Neural progenitor cell (in vitro differentiated cells): ENCODE measurements around the gene RPL37. TPM values are rescaled to one million over a fixed set of nuclear protein-coding genes. Genes with fewer than 3 reads are reported as not detected.
"Not testable (repeated sequence)": the region's sequence is repeated elsewhere in the genome, so short reads cannot be mapped to it uniquely, and the experiment has no call there.

ENCODE experiments used
- DNase-seq: peaks from one replicate; pipeline ENCODE4 v3.0.0-alpha.2; 2016; ENCODE audit warnings: low spot score
- H2AFZ ChIP-seq: fragments of 200-600 bp; sonication (generic); replicated peaks from 2 replicates; pipeline ENCODE4 v1.6.1; 2016; ENCODE audit warnings: antibody characterized with exemption
- H3F3A ChIP-seq: fragments of 200-600 bp; sonication (generic); 2 replicates; pipeline ENCODE4 v1.6.1; 2016; ENCODE audit warnings: antibody characterized with exemption, low read depth
- H3K27ac ChIP-seq: fragments of 200-600 bp; sonication (generic); 2 replicates; pipeline ENCODE4 v1.5.1; 2016; ENCODE audit warnings: mild to moderate bottlenecking
- H3K27me3 ChIP-seq: fragments of 200-600 bp; sonication (generic); 2 replicates; pipeline ENCODE4 v1.6.1; 2016; ENCODE audit warnings: mild to moderate bottlenecking, moderate library complexity
- H3K36me3 ChIP-seq: fragments of 200-600 bp; sonication (generic); 2 replicates; pipeline ENCODE4 v1.5.1; 2016
- H3K4me1 ChIP-seq: fragments of 200-600 bp; sonication (generic); 2 replicates; pipeline ENCODE4 v1.6.1; 2016; ENCODE audit warnings: mixed run types
- H3K4me2 ChIP-seq: fragments of 200-600 bp; sonication (generic); 2 replicates; pipeline ENCODE4 v1.6.1; 2016
- H3K4me3 ChIP-seq: fragments of 200-600 bp; sonication (generic); 2 replicates; pipeline ENCODE4 v1.5.1; 2016
- H3K79me2 ChIP-seq: fragments of 200-600 bp; sonication (generic); 2 replicates; pipeline ENCODE4 v1.6.1; 2016; ENCODE audit warnings: low read depth
- H3K9ac ChIP-seq: fragments of 200-600 bp; sonication (generic); 2 replicates; pipeline ENCODE4 v1.6.1; 2016
- H3K9me3 ChIP-seq: fragments of 200-600 bp; sonication (generic); 2 replicates; pipeline ENCODE4 v1.5.1; 2016; ENCODE audit warnings: low read depth
- H4K20me1 ChIP-seq: fragments of 200-600 bp; sonication (generic); 2 replicates; pipeline ENCODE4 v1.6.1; 2016; ENCODE audit warnings: low read depth
- H3K27ac Mint-ChIP-seq: 3 replicates; pipeline ENCODE4 v1.8.0; 2021; ENCODE audit warnings: mixed read lengths
- H3K27me3 Mint-ChIP-seq: 2 replicates; pipeline ENCODE4 v1.8.0; 2022; ENCODE audit warnings: low read depth, mild to moderate bottlenecking, inconsistent platforms, moderate library complexity, mixed read lengths; ENCODE audit not compliant: insufficient read depth
- H3K36me3 Mint-ChIP-seq: 3 replicates; pipeline ENCODE4 v1.8.0; 2021; ENCODE audit warnings: mixed read lengths
- H3K4me1 Mint-ChIP-seq: 3 replicates; pipeline ENCODE4 v1.8.0; 2021; ENCODE audit warnings: mixed read lengths
- H3K4me3 Mint-ChIP-seq: 3 replicates; pipeline ENCODE4 v1.8.0; 2021; ENCODE audit warnings: mild to moderate bottlenecking, moderate library complexity, mixed read lengths
- H3K9me3 Mint-ChIP-seq: 3 replicates; pipeline ENCODE4 v1.8.0; 2020; ENCODE audit warnings: mixed read lengths
- CTCF ChIP-seq: fragments of 200-600 bp; sonication (generic); IDR thresholded peaks from 2 replicates; pipeline ENCODE4 v1.5.1; 2017; ENCODE audit warnings: antibody characterized with exemption, mild to moderate bottlenecking
- EZH2 ChIP-seq: fragments of 200-600 bp; sonication (generic); IDR thresholded peaks from 2 replicates; pipeline ENCODE4 v1.6.1; 2017; ENCODE audit warnings: antibody characterized with exemption, mild to moderate bottlenecking, moderate library complexity
- EZH2phosphoT487 ChIP-seq: fragments of 200-600 bp; sonication (generic); IDR thresholded peaks from 2 replicates; pipeline ENCODE4 v1.6.1; 2017; ENCODE audit warnings: antibody characterized with exemption
- total RNA-seq: library from RNA; depleted of rRNA; stranded (reverse); fragments of >200 nt; gene quantifications from 2 replicates; pipeline ENCODE4 v1.2.3, GENCODE V29; 2015; ENCODE audit warnings: low replicate concordance

Gene RPL37
- 96.9 and 235 TPM in 2 replicates for total RNA-seq

- Mint-ChIP-seq H3K4me1 (peaks cover 38% of the 10 kb centered on the region), H3K9me3 (no peaks in the 10 kb centered on the region), H3K4me3 (peak within 1 kb of the TSS; percentile 100), H3K36me3 (peaks cover 39% of the 10 kb centered on the region), H3K27ac (peak within 1 kb of the TSS; percentile 100), H3K27me3 (peaks cover 4% of the 10 kb centered on the region)
- Histone ChIP-seq H3K27ac (peak within 1 kb of the TSS; percentile 92), H3K79me2 (peaks cover 55% of the 10 kb centered on the region), H3K36me3 (peaks cover 39% of the 10 kb centered on the region), H3K4me1 (peaks cover 23% of the 10 kb centered on the region), H4K20me1 (peaks cover 46% of the 10 kb centered on the region), H3K4me3 (peak within 1 kb of the TSS; percentile 96), H3K4me2 (peak within 1 kb of the TSS; percentile 97), H3K9me3 (no peaks in the 10 kb centered on the region), H3K27me3 (no peaks in the 10 kb centered on the region), H2AFZ (peak within 1 kb of the TSS; percentile 91), H3F3A (peaks cover 60% of the 10 kb centered on the region), H3K9ac (peak within 1 kb of the TSS; percentile 100)
- DNase-seq, result peak; percentile 97
- TF ChIP-seq CTCF (no peak), EZH2 (no peak), EZH2phosphoT487 (no peak)
Observed at GRCh38 chr5:40834849-40835787, at the start of gene RPL37. Gene RPL37 (minus strand): TSS chr5:40835222. CDS start chr5:40835185, 37 bp downstream.

GRCh38 chr5:40883051-40883450, 48.0 kb upstream of the RPL37 start:
- not testable (repeated sequence) for H2AFZ ChIP-seq, H3K9ac ChIP-seq, H3K36me3 ChIP-seq, H3K4me3 ChIP-seq, H3K27me3 ChIP-seq, H3K27ac Mint-ChIP-seq, H3K9me3 Mint-ChIP-seq, H3K36me3 Mint-ChIP-seq, H3K27me3 Mint-ChIP-seq, H4K20me1 ChIP-seq, DNase-seq, H3K9me3 ChIP-seq, H3K4me3 Mint-ChIP-seq, H3K27ac ChIP-seq, H3K79me2 ChIP-seq, H3K4me2 ChIP-seq, H3F3A ChIP-seq, H3K4me1 Mint-ChIP-seq, H3K4me1 ChIP-seq

GRCh38 chr5:40882291-40882690, 47.3 kb upstream of the RPL37 start:
- Histone ChIP-seq H3K9ac (no peak overlapping the region), H3K36me3 (no peaks in the 10 kb centered on the region), H3K9me3 (no peaks in the 10 kb centered on the region), H3K27me3 (no peaks in the 10 kb centered on the region), H3F3A (no peaks in the 10 kb centered on the region), H3K4me1 (no peaks in the 10 kb centered on the region), H3K79me2 (no peaks in the 10 kb centered on the region), H3K4me2 (no peak overlapping the region), H2AFZ (no peak overlapping the region), H3K4me3 (no peak overlapping the region), H3K27ac (no peak overlapping the region), H4K20me1 (no peaks in the 10 kb centered on the region)
- no peak for DNase-seq
- Mint-ChIP-seq H3K9me3 (peaks cover 5% of the 10 kb centered on the region), H3K36me3 (no peaks in the 10 kb centered on the region), H3K4me1 (no peaks in the 10 kb centered on the region), H3K4me3 (no peak overlapping the region), H3K27ac (no peak overlapping the region), H3K27me3 (peaks cover 4% of the 10 kb centered on the region)
- TF ChIP-seq EZH2phosphoT487 (no peak), EZH2 (no peak), CTCF (no peak)
